ENCODE data around the gene EHD4.

Gene EHD4

GRCh38 chr15:41925086-41925608 lies 47.2 kb downstream of the EHD4 start:
- Histone ChIP-seq H3K4me1 (ENCODE audit: control insufficient read depth in 5 of 5, insufficient read depth in 5 of 5, low read length in 5 of 5) (peaks cover 36 to 98% (median 96%) of the 10 kb centered on the region in 5 donors), H3K36me3 (ENCODE audit: control insufficient read depth in 5 of 5, insufficient read depth in 5 of 5, low read length in 5 of 5) (peaks cover 0 to 5% (median 3%) of the 10 kb centered on the region in 5 donors), H3K27me3 (ENCODE audit: control insufficient read depth in 5 of 5, insufficient read depth in 4 of 5, low read length in 5 of 5) (peaks cover 0 to 2% (median 0%) of the 10 kb centered on the region in 5 donors), H3K9me3 (ENCODE audit: control insufficient read depth in 5 of 5, low read length in 5 of 5) (no peaks in the 10 kb centered on the region), H3K9ac (ENCODE audit: low read length in 5 of 5) (no peak overlapping the region), H3K27ac (ENCODE audit: low read depth, low read length) (peak overlapping the region; percentile 88), H3K4me3 (ENCODE audit: low read depth in 1 of 5, low read length in 5 of 5) (no peak overlapping the region)

- Histone ChIP-seq H3K27ac (ENCODE audit: low read depth, low read length) (peak overlapping the region; percentile 50), H3K4me3 (ENCODE audit: low read depth in 1 of 5, low read length in 5 of 5) (peak overlapping the region in 1 of 5 donors; percentile 2), H3K4me1 (ENCODE audit: control insufficient read depth in 5 of 5, insufficient read depth in 5 of 5, low read length in 5 of 5) (peaks cover 36 to 98% (median 96%) of the 10 kb centered on the region in 5 donors)
Observed at GRCh38 chr15:41923401-41923997, 48.9 kb downstream of the EHD4 start.

GRCh38 chr15:41922353-41922752 lies 50.0 kb downstream of the EHD4 start:
- H3K27ac ChIP-seq (ENCODE audit: low read depth, low read length), result peak overlapping the region; percentile 50
- H3K36me3 ChIP-seq (ENCODE audit: control insufficient read depth in 5 of 5, insufficient read depth in 5 of 5, low read length in 5 of 5), result peaks cover 0 to 26% (median 21%) of the 10 kb centered on the region in 5 donors
- no peaks in the 10 kb centered on the region for H3K9me3 ChIP-seq (ENCODE audit: control insufficient read depth in 5 of 5, low read length in 5 of 5)
- no peaks in the 10 kb centered on the region for H3K27me3 ChIP-seq (ENCODE audit: control insufficient read depth in 5 of 5, insufficient read depth in 4 of 5, low read length in 5 of 5)
- H3K4me3 ChIP-seq (ENCODE audit: low read depth in 1 of 5, low read length in 5 of 5), result no peak overlapping the region
- no peak overlapping the region for H3K9ac ChIP-seq (ENCODE audit: low read length in 5 of 5)
- peaks cover 41 to 98% (median 96%) of the 10 kb centered on the region in 5 donors for H3K4me1 ChIP-seq (ENCODE audit: control insufficient read depth in 5 of 5, insufficient read depth in 5 of 5, low read length in 5 of 5)

More at GRCh38 chr15:41923401-41923997, 48.9 kb downstream of the EHD4 start:
- Histone ChIP-seq H3K27me3 (ENCODE audit: control insufficient read depth in 5 of 5, insufficient read depth in 4 of 5, low read length in 5 of 5) (no peaks in the 10 kb centered on the region), H3K36me3 (ENCODE audit: control insufficient read depth in 5 of 5, insufficient read depth in 5 of 5, low read length in 5 of 5) (peaks cover 0 to 16% (median 14%) of the 10 kb centered on the region in 5 donors), H3K9ac (ENCODE audit: low read length in 5 of 5) (no peak overlapping the region), H3K9me3 (ENCODE audit: control insufficient read depth in 5 of 5, low read length in 5 of 5) (no peaks in the 10 kb centered on the region)

- Histone ChIP-seq H3K27ac (ENCODE audit: low read depth, low read length) (peak overlapping the region; percentile 50), H3K4me3 (ENCODE audit: low read depth in 1 of 5, low read length in 5 of 5) (peak overlapping the region in 2 of 5 donors; percentile 12 to 19), H3K27me3 (ENCODE audit: control insufficient read depth in 5 of 5, insufficient read depth in 4 of 5, low read length in 5 of 5) (no peaks in the 10 kb centered on the region), H3K9ac (ENCODE audit: low read length in 5 of 5) (peak overlapping the region in 1 of 5 donors; percentile 2), H3K4me1 (ENCODE audit: control insufficient read depth in 5 of 5, insufficient read depth in 5 of 5, low read length in 5 of 5) (peaks cover 39 to 96% (median 94%) of the 10 kb centered on the region in 5 donors), H3K36me3 (ENCODE audit: control insufficient read depth in 5 of 5, insufficient read depth in 5 of 5, low read length in 5 of 5) (peaks cover 0 to 26% (median 21%) of the 10 kb centered on the region in 5 donors), H3K9me3 (ENCODE audit: control insufficient read depth in 5 of 5, low read length in 5 of 5) (no peaks in the 10 kb centered on the region)
Observed at GRCh38 chr15:41921639-41922038, 50.7 kb downstream of the EHD4 start.

- H3K4me1 ChIP-seq (ENCODE audit: control insufficient read depth in 5 of 5, insufficient read depth in 5 of 5, low read length in 5 of 5), result peaks cover 34 to 96% (median 94%) of the 10 kb centered on the region in 5 donors
- no peaks in the 10 kb centered on the region for H3K9me3 ChIP-seq (ENCODE audit: control insufficient read depth in 5 of 5, low read length in 5 of 5)
- peak overlapping the region; percentile 50 for H3K27ac ChIP-seq (ENCODE audit: low read depth, low read length)
- peak overlapping the region in 2 of 5 donors; percentile 33 to 52 for H3K9ac ChIP-seq (ENCODE audit: low read length in 5 of 5)
- no peaks in the 10 kb centered on the region for H3K27me3 ChIP-seq (ENCODE audit: control insufficient read depth in 5 of 5, insufficient read depth in 4 of 5, low read length in 5 of 5)
- H3K36me3 ChIP-seq (ENCODE audit: control insufficient read depth in 5 of 5, insufficient read depth in 5 of 5, low read length in 5 of 5), result peaks cover 0 to 31% (median 21%) of the 10 kb centered on the region in 5 donors
- peak overlapping the region in 2 of 5 donors; percentile 12 to 19 for H3K4me3 ChIP-seq (ENCODE audit: low read depth in 1 of 5, low read length in 5 of 5)
Observed at GRCh38 chr15:41921167-41921566, 51.2 kb downstream of the EHD4 start.

GRCh38 chr15:41919954-41920538 lies 52.3 kb downstream of the EHD4 start:
- Histone ChIP-seq H3K4me1 (ENCODE audit: control insufficient read depth in 5 of 5, insufficient read depth in 5 of 5, low read length in 5 of 5) (peaks cover 29 to 96% (median 94%) of the 10 kb centered on the region in 5 donors), H3K27me3 (ENCODE audit: control insufficient read depth in 5 of 5, insufficient read depth in 4 of 5, low read length in 5 of 5) (no peaks in the 10 kb centered on the region), H3K9ac (ENCODE audit: low read length in 5 of 5) (peak overlapping the region in 2 of 5 donors; percentile 26 to 28)

DNA sequence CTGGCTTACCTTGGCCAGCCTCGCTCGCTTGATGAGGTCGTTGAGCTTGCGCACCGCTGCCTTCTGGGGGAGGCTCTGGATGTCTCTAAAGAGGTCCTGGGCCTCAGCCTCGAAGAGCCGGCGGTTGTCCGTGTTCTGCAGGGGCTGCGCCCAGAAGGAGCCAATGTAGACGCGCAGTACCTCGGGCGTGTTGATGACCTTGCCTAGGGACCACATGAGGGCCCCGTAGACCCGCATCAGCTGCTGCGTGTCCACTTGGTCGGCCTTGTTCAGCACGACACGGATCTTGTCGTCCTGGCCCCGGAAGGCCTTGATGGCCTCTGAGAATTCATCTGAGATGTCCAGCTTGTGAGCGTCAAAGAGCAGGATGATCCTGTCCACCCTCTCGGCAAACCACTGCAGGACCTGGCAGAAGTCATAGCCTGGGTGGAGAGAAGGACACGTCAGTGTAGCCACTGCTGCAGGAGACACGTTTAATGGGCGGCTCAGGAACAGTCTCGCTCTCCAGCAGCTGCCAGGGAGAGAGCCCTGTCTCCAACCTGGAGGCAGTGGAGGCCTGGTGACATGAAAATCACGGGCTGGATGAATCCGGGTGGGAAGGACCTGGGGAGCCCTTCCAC lies 53.0 kb downstream of the EHD4 start:
- Histone ChIP-seq H3K36me3 (ENCODE audit: control insufficient read depth in 5 of 5, insufficient read depth in 5 of 5, low read length in 5 of 5) (peaks cover 0 to 31% (median 18%) of the 10 kb centered on the region in 5 donors), H3K27ac (ENCODE audit: low read depth, low read length) (peak overlapping the region; percentile 50), H3K9me3 (ENCODE audit: control insufficient read depth in 5 of 5, low read length in 5 of 5) (no peaks in the 10 kb centered on the region), H3K27me3 (ENCODE audit: control insufficient read depth in 5 of 5, insufficient read depth in 4 of 5, low read length in 5 of 5) (no peaks in the 10 kb centered on the region), H3K4me3 (ENCODE audit: low read depth in 1 of 5, low read length in 5 of 5) (peak overlapping the region in 1 of 5 donors; percentile 27), H3K4me1 (ENCODE audit: control insufficient read depth in 5 of 5, insufficient read depth in 5 of 5, low read length in 5 of 5) (peaks cover 29 to 98% (median 92%) of the 10 kb centered on the region in 5 donors), H3K9ac (ENCODE audit: low read length in 5 of 5) (peak overlapping the region in 2 of 5 donors; percentile 2 to 26)

More at GRCh38 chr15:41919954-41920538, 52.3 kb downstream of the EHD4 start:
- peaks cover 0 to 31% (median 21%) of the 10 kb centered on the region in 5 donors for H3K36me3 ChIP-seq (ENCODE audit: control insufficient read depth in 5 of 5, insufficient read depth in 5 of 5, low read length in 5 of 5)
- H3K9me3 ChIP-seq (ENCODE audit: control insufficient read depth in 5 of 5, low read length in 5 of 5), result no peaks in the 10 kb centered on the region
- peak overlapping the region; percentile 50 for H3K27ac ChIP-seq (ENCODE audit: low read depth, low read length)
- no peak overlapping the region for H3K4me3 ChIP-seq (ENCODE audit: low read depth in 1 of 5, low read length in 5 of 5)

- Histone ChIP-seq H3K4me3 (ENCODE audit: low read depth in 1 of 5, low read length in 5 of 5) (peak overlapping the region in 1 of 5 donors; percentile 1), H3K27ac (ENCODE audit: low read depth, low read length) (peak overlapping the region; percentile 50), H3K4me1 (ENCODE audit: control insufficient read depth in 5 of 5, insufficient read depth in 5 of 5, low read length in 5 of 5) (peaks cover 29 to 95% (median 90%) of the 10 kb centered on the region in 5 donors), H3K36me3 (ENCODE audit: control insufficient read depth in 5 of 5, insufficient read depth in 5 of 5, low read length in 5 of 5) (peaks cover 0 to 35% (median 18%) of the 10 kb centered on the region in 5 donors), H3K9me3 (ENCODE audit: control insufficient read depth in 5 of 5, low read length in 5 of 5) (no peaks in the 10 kb centered on the region), H3K27me3 (ENCODE audit: control insufficient read depth in 5 of 5, insufficient read depth in 4 of 5, low read length in 5 of 5) (no peaks in the 10 kb centered on the region), H3K9ac (ENCODE audit: low read length in 5 of 5) (no peak overlapping the region)
Observed at GRCh38 chr15:41918506-41919126, 53.7 kb downstream of the EHD4 start.

DNA sequence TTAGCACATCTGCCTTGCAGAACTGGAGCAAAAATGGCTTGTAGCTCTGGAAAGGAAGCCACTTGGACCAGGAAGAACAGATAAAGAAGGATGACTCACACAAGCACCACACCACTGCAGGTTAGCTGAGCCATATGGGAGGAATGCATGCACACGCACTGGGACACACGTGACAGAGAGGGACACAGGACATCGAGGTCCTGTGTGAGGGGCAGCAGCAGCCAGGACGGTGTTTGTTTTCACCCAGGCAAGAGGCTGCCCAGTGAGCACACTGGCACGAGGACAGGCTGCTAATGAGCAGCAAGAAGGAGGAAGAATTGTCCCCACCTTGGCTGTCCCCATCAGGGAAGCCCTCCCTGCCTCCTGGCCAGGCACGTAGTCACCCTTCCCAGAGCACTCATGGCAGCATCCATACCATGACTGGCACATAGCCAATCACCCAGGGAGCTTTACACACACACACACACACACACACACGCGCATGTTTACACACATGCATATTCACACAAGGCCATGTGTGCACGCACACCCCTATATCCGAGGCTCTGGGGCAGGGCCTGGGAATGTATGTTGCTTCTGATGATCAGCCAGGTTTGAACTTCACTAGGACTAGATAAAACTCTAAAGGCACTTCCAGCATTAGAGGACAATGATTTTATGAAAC lies 54.5 kb downstream of the EHD4 start:
- H3K4me3 ChIP-seq (ENCODE audit: low read depth in 1 of 5, low read length in 5 of 5), result no peak overlapping the region
- peaks cover 29 to 96% (median 90%) of the 10 kb centered on the region in 5 donors for H3K4me1 ChIP-seq (ENCODE audit: control insufficient read depth in 5 of 5, insufficient read depth in 5 of 5, low read length in 5 of 5)
- peak overlapping the region in 1 of 5 donors; percentile 16 for H3K9ac ChIP-seq (ENCODE audit: low read length in 5 of 5)
- H3K27me3 ChIP-seq (ENCODE audit: control insufficient read depth in 5 of 5, insufficient read depth in 4 of 5, low read length in 5 of 5), result no peaks in the 10 kb centered on the region
- H3K27ac ChIP-seq (ENCODE audit: low read depth, low read length), result peak overlapping the region; percentile 50
- no peaks in the 10 kb centered on the region for H3K9me3 ChIP-seq (ENCODE audit: control insufficient read depth in 5 of 5, low read length in 5 of 5)
- peaks cover 0 to 36% (median 18%) of the 10 kb centered on the region in 5 donors for H3K36me3 ChIP-seq (ENCODE audit: control insufficient read depth in 5 of 5, insufficient read depth in 5 of 5, low read length in 5 of 5)

Data from subcutaneous abdominal adipose tissue (tissue), 5 donors.